ENCODE results near the gene KIAA1755. TPM values are rescaled to one million over a fixed set of nuclear protein-coding genes. Genes with fewer than 3 reads are reported as not detected.

Gene KIAA1755
- total and polyA plus RNA-seq, 12 donors: 2.7 to 7.7 (median 5.2) TPM

- H3K4me1 ChIP-seq: peaks cover 0 to 52% (median 9%) of the 10 kb centered on the region in 9 donors
- H3K4me3 ChIP-seq: no peak overlapping the region
- ATAC-seq (no peak), DNase-seq (no peak)
- H3K27me3 ChIP-seq: peaks cover 0 to 19% (median 0%) of the 10 kb centered on the region in 7 donors
- TF ChIP-seq CTCF (IDR thresholded peaks at IDR 0.05): no peak
- H3K27ac ChIP-seq: no peak overlapping the region
- WGBS, 2 donors: 94 to 95% methylated on average over 5 of the region's 5 CpGs
- H3K36me3 ChIP-seq: no peaks in the 10 kb centered on the region
- intact Hi-C loops (cut with DNase I): loop anchor here in 1 of 10 donors (5.0 kb wide), 1 partner anchor 39 kb away; no protein-coding TSS in a partner anchor
- H3K9me3 ChIP-seq: no peaks in the 10 kb centered on the region
These were observed 35.3 kb upstream of the KIAA1755 start for GRCh38 chr20:38295811-38296210.

GRCh38 chr20:38294076-38294591 lies 33.6 kb upstream of the KIAA1755 start:
- Histone ChIP-seq H3K36me3 (no peaks in the 10 kb centered on the region), H3K27ac (no peak overlapping the region), H3K27me3 (peaks cover 0 to 19% (median 0%) of the 10 kb centered on the region in 7 donors), H3K4me1 (peaks cover 0 to 44% (median 9%) of the 10 kb centered on the region in 9 donors), H3K4me3 (no peak overlapping the region), H3K9me3 (no peaks in the 10 kb centered on the region)
- intact Hi-C loops (cut with DNase I): no loop called here
- DNase-seq (no peak), ATAC-seq (no peak)
- 80 to 83% methylated on average over 11 of the region's 11 CpGs for WGBS, 2 donors
- no peak for TF ChIP-seq CTCF (IDR thresholded peaks at IDR 0.05)

GRCh38 chr20:38293491-38294065 lies 33.0 kb upstream of the KIAA1755 start:
- no peak overlapping the region for H3K27ac ChIP-seq
- H3K4me3 ChIP-seq: no peak overlapping the region
- H3K4me1 ChIP-seq: peaks cover 0 to 39% (median 4%) of the 10 kb centered on the region in 9 donors
- WGBS, 2 donors: 72% methylated on average over 7 of the region's 7 CpGs
- ATAC-seq (no peak), DNase-seq (no peak)
- H3K9me3 ChIP-seq: no peaks in the 10 kb centered on the region
- peaks cover 0 to 19% (median 0%) of the 10 kb centered on the region in 7 donors for H3K27me3 ChIP-seq
- no peaks in the 10 kb centered on the region for H3K36me3 ChIP-seq
- TF ChIP-seq CTCF (IDR thresholded peaks at IDR 0.05): no peak
- intact Hi-C loops (cut with DNase I): no loop called here

- Histone ChIP-seq H3K36me3 (no peaks in the 10 kb centered on the region), H3K9me3 (no peaks in the 10 kb centered on the region), H3K4me3 (no peak overlapping the region), H3K27ac (no peak overlapping the region), H3K27me3 (peaks cover 0 to 19% (median 0%) of the 10 kb centered on the region in 7 donors), H3K4me1 (peaks cover 0 to 49% (median 0%) of the 10 kb centered on the region in 9 donors)
- DNase-seq (no peak), ATAC-seq (no peak)
- intact Hi-C loops (cut with DNase I): no loop called here
- 67 to 81% methylated on average over 3 of the region's 3 CpGs for WGBS, 2 donors
- no peak for TF ChIP-seq CTCF (IDR thresholded peaks at IDR 0.05)
These were observed 31.4 kb upstream of the KIAA1755 start for GRCh38 chr20:38291966-38292365.

Measured in heart right ventricle (tissue), 16 donors.